ENCODE measurements around the gene IRAK2.

- TF ChIP-seq EZH2 (IDR thresholded peaks at IDR 0.05; ENCODE audit: insufficient read depth, poor library complexity, severe bottlenecking) (no peak), EZH2phosphoT487 (IDR thresholded peaks at IDR 0.05; ENCODE audit: insufficient read depth, low read depth) (no peak)
These were observed 104.7 kb downstream of the IRAK2 start for GRCh38 chr3:10269443-10269842.
